K562 (cell line): ENCODE results near the gene RSF1. TPM values are rescaled to one million over a fixed set of nuclear protein-coding genes. Genes with fewer than 3 reads are reported as not detected.

Source experiments
- ARID4B ChIP-seq: sonication (generic); formaldehyde crosslinking; IDR thresholded peaks from 2 replicates; pipeline ENCODE4 v1.8.0; 2022; ENCODE audit warnings: mild to moderate bottlenecking, missing genetic modification reagents
- MNT ChIP-seq, 2 experiments: fragments of 450-650 bp; conservative IDR thresholded peaks; 2 replicates each; pipeline ENCODE4 v1.6.1; 2017; ENCODE audit warnings: mild to moderate bottlenecking in 2 of 2, moderate library complexity in 2 of 2
- REST ChIP-seq, 2 experiments: fragments of 450-650 bp; formaldehyde crosslinking in 1 of 2; IDR thresholded peaks; 2 replicates each; pipeline versions ENCODE4 v1.4.0 to v1.6.1; 2014 to 2020; ENCODE audit warnings: mild to moderate bottlenecking in 2 of 2, borderline replicate concordance in 1 of 2, low read depth in 1 of 2
- SMC3 ChIP-seq: conservative IDR thresholded peaks from 2 replicates; pipeline ENCODE4 v1.6.1; 2011; ENCODE audit warnings: low read depth, low read length, improper control_type of control experiment; ENCODE audit not compliant: insufficient read depth
- ZNF263 ChIP-seq: sonication (generic); formaldehyde crosslinking; IDR thresholded peaks from 2 replicates; pipeline ENCODE4 v1.8.0; 2022; ENCODE audit warnings: mild to moderate bottlenecking, missing genetic modification reagents, borderline replicate concordance
- ZNF354B ChIP-seq: fragments of 250-450 bp; sonication (Bioruptor Pico); IDR thresholded peaks from 2 replicates; pipeline ENCODE4 v1.4.0; 2020
- polyA plus RNA-seq, 8 experiments: library from polyadenylated mRNA; depleted of rRNA in 4 of 8; stranded (reverse) in 5 of 8; unstranded in 3 of 8; fragments of >200 nt; fragmentation: Nextera tagmentation in 2 of 8; fragmentation: Illumina TruSeq in 1 of 8; extraction: Ambion mirVana in 2 of 8; extraction: Trizol in 1 of 8; gene quantifications; 2 replicates each; pipeline versions ENCODE4 v1.2.1 to v1.2.3, GENCODE V29; 2011 to 2014; ENCODE audit warnings: inconsistent platforms in 1 of 8, missing spikeins in 1 of 8
- total RNA-seq, 7 experiments: library from RNA; depleted of rRNA in 6 of 7; stranded (reverse); fragments of >200 nt in 6 of 7; fragmentation: Illumina TruSeq in 2 of 7; extraction: Trizol in 2 of 7; gene quantifications; 2 replicates each; pipeline versions ENCODE4 v1.2.1 to v1.2.3, GENCODE V29; 2011 to 2021; ENCODE audit warnings: low replicate concordance in 1 of 7

Gene RSF1
- total and polyA plus RNA-seq, 9 of the 15 experiments (the other 6 are each of a cell fraction or from before 2014, with no cell fraction given) = 9.7 to 63.6 (median 42.8) TPM

GRCh38 chr11:77819921-77820564 is 479 bp downstream of the RSF1 start (continued):
- TF ChIP-seq REST (IDR thresholded peaks at IDR 0.05; ENCODE audit: borderline replicate concordance) (0 out of 2 replicates have a peak, but pooled peaks have one; percentile 3), REST (CRISPR knock-in tag; IDR thresholded peaks at IDR 0.05; ENCODE audit: low read depth) (no peak), ZNF263 (CRISPR knock-in tag) (peak; percentile 93), ARID4B (CRISPR knock-in tag) (peak; percentile 31; the same call in 1 of the 2 replicates), SMC3 (no peak), MNT (conservative IDR thresholded peaks at IDR 0.05) (peak in 1 of 2 experiments; percentile 4; a peak in 2 of 4 replicates), ZNF354B (CRISPR knock-in tag) (no peak)
